HG02981 (cell line): ENCODE results near the gene THSD4.

Experiments
- ATAC-seq: cut with Tn5 transposase; IDR thresholded peaks from one replicate; pipeline ENCODE4 v1.9.1; 2021; ENCODE audit warnings: mild to moderate bottlenecking, moderate library complexity; ENCODE audit not compliant: unreplicated experiment

Gene THSD4

DNA sequence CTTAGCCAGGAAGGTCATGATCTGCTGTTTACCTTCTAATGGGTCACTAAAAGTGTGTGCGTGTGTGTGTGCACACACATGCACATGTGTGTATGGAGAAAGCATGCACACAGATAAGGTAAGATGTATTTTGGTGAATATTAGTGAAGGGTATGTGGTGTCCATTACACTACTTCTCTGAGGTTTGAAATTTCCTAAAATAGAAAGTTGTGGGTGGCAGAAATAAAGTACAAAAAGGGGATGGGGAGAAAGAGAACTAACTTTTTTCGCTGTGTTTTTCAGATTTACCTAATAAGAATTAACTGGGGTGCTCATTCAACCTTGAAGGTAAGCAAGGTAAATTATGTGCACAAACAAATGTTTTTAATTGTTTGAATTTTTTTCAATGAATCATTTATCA lies 670.7 kb downstream of the THSD4 start:
- ATAC-seq: no peak

DNA sequence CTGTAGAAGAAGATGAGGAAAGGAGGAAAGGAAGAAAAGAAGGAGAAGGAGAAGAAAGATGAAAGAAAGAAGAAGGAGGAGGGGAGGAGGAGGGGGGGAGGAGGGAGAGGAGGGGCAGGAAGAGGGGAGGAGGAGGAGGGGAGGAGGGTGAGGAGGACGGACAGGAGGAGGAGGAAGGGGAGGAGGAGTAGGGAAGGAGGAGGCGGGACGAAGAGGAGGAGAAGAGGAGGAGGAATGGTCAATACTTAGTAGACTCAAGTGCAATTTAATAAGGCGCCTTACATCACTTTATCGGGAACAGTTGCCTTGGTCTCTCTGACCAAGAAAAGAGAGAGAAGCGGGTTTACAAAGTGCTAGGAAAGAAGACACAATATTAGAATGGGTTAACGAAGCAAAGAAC lies 671.4 kb downstream of the THSD4 start:
- no peak for ATAC-seq

DNA sequence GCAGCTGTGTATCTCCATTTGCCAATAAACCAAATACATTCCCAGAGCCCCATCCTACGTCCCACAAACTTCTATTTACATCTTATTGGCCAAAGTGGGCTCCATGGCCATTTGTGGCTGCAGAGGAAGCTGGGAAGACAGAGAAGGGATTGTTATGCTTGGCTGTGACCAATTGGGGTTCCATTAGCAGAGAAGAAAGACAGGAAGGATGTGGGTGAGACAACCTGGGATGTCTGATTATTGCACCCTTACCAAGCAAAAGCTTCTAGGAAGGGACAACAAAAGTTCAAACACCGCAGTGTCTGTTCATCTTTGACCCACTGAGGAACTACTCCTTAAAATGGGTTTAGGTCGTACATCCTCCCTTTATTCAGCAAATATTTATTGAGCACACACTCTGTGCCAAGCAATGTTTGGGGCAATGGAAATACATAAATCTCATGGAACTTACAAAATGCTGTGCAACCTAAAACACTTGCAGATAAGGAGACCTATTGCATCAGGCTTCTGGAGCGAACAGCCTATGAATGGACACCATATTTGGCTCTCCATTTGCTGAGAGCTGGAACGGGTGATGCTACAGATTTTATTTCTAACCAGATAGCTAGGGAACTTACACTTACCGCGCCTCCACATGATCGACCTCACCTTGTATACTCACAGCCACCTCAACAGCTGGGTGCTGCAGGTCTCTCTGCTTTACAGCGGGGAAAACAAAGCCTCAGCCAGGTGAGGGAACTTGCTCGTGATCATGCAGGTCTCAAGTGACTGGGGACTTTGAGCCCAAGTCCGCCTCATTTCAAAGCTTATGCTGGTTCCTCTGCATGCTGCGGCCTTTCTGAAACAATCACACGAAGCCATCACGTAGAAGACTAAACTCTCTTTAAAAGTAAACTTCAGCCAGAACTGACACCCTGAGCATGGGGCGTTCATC lies 673.6 kb downstream of the THSD4 start:
- no peak for ATAC-seq

DNA sequence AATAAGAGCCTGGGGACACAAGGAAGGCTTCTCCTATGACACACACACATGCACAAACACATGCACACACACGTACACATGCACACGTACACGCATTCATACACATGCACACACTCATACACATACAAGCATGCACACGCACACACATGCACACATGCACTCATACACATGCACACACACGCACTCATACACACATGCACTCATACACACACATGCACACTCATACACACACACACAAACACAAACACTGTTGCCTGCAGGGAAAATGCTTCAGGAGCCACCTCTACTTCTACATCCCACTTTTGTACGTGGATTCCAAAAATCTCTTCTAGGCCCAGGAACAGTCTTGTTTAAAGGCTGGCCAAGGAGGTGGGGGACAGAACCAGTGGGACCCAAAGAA lies 674.3 kb downstream of the THSD4 start:
- no peak for ATAC-seq

DNA sequence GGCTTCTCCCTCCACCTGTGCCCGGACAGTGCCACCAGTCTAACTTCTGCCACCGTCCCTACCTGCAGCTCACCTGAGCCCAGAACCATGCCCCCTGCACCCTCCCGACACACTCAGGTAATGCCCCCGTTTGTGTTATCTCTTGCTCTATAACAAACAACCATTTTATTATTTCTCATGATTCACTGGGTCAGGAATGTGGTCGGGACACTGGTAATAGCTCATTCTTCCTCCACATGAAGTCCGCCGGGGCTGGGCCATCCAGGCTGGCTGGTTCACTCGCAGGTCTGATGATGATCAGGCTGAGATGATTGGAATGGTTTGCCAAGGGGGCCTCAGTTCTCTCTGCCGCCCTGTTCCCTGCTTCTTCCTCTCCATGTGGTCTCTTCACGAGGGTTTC lies 674.8 kb downstream of the THSD4 start:
- ATAC-seq: no peak

DNA sequence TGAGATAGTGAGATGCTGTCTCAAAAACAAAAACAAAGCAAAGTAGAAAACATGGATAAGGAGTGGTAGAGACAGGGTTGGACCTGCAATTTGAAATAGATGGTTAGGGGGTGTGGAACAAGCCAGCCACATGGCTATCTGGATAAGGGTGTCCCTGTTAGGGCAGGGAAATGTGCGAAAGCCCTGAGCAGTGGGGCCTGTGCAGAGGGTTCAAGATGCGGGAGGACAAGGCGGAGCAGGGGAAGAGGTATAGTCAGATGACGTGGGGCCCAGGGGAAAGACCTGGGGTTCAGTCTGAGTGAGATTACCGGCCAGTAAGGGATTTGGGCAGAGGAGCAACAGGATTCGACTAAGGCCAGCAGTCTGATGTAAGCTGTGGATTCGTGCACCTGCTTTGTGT lies 676.7 kb downstream of the THSD4 start:
- no peak for ATAC-seq

DNA sequence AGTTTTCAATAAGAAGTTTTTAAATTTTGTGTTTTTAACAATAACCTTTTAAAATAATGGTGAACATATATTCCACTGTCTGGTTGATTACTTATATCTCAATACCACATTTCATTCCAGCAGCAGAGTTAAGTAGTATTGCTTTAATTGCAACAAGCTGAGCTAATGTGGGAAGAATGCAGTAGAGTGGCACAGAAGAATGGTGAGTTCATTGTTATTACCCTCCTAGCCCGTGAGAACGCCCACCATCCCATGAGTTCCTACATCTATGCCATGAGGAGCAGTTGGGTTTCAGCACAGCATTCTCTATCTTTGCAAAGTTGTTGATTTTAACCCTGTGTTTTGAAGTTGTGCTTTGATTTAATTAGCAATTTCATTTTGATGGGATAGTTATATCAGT lies 677.2 kb downstream of the THSD4 start:
- ATAC-seq: no peak

DNA sequence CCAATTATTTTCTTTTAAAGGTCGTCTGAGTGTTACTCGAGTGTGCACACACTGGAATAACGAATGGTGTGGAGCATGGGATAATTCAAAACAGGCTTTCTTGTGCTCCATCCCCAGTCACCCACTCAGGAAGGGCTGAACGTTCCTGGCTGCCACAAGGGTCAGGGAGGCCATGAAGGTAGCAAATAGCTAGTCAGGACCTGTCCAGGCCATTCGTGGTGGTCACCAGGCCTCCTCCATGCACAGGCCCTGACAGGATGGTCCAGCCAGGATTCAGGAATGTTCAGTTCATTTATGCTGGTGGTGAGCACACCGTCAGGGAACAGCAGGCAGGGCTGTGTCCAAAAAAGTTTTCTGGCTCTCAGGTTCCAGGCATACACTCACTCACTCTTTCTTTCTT lies 683.4 kb downstream of the THSD4 start:
- no peak for ATAC-seq

DNA sequence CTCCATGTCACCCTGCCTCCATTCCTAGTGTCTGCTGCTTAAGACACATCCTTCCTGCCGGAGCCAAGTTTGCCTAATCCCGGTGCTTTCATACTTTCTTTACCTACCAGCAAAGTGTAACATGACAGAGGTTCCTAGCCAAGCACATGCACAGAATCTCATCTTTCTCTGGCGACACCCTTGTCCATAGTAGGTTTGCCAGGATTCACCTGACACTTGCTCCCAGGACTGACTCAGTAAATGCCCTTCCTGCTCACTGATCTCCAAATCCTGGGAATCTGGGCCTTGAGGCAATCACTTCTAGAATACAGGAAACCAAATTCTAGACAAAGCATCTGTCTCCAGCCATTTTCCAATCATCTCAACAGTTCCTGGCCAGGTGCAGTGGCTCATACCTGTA lies 684.9 kb downstream of the THSD4 start:
- no peak for ATAC-seq

DNA sequence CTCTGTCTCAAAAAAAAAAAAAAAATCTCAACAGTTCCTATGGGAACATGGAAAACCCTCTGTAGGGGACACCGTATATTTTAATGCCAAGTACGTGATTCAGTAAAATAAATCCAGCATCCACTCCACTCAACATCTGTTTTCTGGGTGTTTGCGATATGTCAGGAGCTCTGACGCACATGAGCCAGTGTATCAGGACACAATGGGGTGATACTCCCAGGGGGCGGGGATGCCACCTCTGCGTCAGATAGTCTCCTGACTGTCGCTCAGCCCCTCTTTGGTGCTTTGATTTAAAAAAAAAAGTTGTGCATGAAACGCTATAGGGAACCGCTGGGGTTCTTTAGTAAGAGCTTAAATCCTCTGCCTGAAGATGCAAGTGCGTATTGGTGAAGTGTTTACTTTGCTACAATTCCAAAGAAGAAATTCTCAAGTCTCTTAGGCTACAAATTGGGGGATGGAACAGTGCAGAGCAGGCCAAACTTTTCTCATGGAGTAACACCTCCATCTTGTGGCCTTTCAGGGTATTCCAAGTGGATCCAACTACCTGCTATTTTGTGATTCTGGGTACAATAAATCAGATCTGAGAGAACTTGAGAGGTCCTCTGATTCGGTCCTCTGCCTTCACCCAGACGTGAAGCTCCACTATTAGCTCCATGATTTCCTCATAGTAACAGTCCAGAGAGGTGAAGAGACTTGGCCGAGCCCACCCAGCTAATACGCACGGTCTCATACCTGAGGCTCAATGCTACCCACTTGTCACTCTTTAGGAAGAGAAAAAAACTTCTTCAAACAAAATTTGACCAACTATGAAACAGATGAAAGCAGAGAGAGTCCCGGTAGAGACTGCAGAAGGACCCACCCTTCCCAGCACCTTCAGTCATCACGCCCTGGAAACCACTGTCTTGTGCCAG lies 685.8 kb downstream of the THSD4 start:
- no peak for ATAC-seq

DNA sequence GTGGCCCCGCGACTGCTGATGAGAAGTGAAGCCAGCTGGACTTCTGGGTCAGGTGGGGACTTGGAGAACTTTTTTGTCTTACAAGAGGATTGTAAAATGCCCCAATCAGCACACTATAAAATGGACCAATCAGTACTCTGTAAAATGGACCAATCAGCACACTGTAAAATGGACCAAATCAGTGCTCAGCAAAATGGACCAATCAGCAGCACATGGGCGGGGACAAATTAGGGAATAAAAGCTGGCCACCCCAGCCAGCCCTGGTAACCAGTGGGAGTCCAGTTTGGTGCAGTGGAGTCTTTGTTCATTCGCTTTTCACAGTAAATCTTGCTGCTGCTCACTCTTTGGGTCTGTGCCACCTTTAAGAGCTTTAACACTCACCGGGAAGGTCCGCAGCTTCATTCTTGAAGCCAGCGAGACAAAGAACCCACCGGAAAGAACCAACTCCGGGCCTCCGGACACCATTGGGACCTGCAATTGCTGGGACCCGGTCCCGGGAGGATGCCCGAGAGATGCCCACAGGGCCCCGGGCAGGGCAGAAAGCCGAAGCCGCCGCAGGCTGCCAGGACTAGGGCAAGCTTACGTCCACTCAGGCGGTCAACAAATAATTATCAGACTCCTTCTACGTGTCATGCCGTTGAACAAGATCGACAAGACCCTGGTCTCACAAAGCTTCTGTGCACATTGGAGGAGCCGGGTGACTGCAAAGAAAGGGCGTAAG lies 686.8 kb downstream of the THSD4 start:
- ATAC-seq: no peak

DNA sequence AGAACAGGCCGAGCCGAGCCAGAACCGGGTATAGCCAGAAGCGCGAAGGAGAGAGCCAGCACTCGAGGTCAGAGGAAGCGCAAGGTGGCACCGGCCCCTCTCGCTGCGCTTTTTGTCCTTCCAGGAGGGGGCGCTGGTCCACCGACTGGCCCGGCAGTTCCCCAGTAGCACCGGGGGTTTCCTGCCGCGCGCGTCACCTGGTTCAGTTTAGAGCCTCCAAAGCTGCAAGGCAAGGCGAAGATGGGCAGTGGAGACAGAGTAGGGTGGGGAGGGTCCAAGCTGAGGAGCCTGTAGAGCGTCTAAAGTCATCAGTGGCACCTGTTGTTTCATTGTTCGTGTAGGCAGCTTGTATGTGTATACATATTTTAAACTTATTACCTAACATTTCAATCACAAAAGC lies 687.5 kb downstream of the THSD4 start:
- ATAC-seq: no peak

DNA sequence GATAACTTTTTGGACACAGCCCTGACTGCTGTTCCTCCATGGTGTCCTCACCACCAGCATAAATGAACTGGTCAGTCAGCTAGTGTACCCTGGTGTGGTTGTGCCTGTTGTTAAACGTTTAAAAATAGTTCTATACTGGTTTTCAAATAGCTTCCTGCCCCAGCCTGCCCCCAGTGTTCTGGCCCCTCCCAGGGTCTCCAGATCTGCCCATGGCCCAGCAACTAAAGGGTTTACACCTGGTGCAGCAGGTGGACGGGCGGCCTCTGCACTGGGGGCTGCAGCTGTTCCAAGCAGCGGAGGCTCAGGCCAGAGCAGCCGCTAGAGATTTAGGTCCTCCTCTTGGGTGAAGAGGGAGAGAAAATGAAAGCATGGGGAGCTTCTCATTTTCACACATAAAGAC lies 689.0 kb downstream of the THSD4 start:
- no peak for ATAC-seq

DNA sequence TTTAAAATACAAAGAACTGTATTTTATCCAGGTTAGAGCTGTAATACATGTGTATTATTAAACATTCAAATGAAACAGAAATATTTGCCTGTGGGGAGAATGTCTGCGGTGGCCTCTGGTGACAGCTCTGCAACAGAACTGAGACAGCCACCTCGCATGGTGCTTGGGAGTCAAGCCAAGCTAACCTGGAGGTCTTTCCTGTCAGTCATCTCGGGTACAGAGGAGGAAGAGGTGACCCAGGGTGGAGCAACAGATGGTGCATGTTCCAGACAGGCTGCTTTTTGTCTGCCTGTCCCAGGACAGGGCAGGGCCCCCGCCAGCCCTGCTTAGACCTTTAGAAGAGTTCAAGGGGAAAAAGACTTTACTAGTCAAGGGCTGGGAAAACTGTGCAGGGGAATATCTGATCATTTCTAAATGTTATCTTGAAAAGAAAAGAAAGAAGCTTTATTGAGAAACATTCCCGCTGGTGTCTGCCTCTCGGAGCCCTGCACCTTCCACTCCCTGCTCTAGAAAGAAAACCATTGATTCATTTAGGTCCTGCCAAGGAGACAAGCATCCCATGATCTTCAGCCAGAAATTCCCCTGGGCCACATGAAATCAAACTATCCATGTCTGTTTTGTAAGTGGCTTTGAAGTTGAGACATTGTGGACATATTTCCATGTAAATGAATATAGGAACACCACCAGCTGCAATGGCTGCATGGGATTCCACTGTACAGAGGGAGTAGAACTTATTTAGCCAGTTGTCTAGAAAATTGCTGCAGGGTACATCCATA lies 689.6 kb downstream of the THSD4 start:
- peak; percentile 45 for ATAC-seq

DNA sequence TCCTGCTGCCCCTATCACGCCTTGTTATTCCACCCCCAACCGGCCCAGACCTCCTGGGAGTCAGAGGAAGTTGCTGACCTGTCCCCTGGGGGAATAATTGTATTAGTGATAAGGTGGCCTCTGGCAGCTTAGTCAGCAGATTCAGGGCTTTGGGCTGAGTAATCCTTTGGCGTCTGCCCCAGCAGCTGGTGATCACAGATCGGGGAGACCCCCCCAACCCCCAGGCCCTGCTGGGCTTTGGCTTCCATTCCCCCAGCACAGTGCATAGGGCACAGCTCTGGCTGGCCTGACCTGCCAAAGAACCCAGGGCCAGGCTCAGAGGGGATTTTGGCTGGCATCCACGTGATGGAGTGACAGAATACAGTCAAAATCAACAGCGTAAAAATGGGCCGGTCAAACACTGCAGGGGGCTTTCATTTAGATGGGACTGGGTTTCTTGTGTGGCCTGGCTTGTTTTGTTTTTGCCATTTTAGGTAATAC lies 691.2 kb downstream of the THSD4 start:
- no peak for ATAC-seq

DNA sequence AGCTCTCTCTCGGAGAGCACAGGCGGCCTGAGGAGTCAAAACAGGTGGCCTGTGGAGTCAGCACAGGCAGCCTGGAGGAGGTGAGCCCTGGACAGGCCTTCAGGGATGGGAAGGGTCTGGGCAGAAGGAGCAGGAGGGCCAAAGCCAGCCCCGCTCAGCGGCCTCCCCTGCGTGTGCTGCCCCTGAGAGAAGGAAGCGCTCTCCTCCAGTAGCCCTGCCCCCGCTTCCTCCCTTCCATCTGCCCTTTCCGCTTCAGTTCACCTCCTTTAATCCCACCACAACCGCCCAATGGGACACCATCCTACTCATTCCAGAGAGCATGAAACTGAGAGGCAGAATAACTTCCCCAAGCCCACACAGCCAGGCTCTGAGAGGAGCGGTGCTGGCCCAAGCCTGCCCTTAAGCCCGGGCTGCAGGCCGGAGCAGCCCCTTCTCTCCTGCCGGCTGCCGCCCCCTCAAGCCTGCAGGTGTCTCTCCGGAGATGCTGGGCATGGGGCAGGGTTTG lies 691.9 kb downstream of the THSD4 start:
- ATAC-seq: no peak

DNA sequence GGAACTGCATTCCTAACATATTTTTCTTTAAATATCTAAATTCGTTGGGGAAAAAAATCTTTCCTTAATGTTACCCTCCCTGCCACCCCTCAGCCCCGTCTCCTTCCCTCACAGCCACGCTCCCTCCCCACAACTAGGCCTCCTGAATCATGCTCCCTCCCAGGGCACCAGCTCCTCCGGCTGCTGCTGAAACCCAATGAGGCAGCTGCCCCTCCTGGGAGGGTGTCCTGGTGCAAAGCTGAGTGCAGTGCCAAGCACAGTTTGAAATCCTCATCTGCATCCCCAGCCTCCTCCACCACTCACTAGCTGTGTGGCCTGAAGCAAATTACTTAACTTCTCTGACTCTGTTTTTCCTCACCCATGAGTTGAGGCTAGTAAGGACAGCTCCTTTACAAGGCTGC lies 692.4 kb downstream of the THSD4 start:
- no peak for ATAC-seq

DNA sequence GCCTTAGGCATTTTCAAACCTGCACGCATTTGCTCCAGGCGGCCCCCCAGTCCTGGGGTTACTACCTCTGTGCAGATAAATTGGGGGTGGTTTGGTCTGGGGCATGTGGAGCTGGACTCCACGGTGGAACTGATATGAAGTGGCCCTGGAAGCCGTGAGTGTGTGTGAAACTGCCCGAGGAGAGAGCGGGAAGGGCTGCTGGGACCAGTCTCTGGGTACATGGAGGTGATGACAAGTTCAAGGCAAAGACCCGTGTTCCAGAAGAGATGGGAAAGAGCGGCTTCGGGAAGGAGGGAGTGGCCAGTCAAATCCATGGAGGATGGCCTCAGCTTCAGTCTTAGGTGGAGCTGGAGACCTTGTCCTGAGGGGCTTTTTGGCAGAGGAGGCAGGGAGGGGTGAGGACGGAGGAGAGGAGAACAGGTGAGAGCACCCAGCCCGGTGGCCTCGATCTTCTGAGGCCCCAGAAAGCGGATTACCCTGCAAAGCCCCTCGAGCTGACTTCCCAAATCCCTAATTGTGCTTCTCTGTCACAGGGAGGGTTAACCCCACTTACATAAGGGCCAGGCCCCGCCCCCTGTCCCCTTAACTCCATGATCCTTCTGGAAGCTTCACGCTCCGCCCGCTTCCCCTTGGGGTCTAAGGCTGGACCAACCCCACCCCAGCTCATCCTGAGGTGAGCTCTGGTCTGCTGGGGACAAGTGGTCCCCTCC lies 693.2 kb downstream of the THSD4 start:
- no peak for ATAC-seq

DNA sequence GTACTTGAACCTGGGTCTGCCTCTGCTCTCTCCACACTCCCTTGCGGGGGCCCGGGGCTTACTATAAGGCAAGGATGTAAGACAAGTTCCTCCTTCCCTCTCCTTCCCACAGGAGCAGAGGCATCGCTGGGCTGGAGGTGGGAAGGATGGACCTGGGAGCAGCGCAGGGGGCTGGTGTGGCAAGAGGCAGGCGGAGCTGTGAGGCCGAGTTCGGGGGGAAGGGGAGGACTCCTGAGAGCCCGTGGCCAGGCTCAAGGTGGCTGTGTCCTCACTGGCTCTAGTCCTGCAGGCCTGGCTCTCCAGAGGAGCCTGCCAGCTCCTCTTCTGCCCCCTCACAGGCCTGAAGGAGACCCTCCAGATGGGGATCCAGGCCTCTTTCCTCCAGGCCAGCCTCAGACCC lies 694.1 kb downstream of the THSD4 start:
- no peak for ATAC-seq
